SJSA1 (cell line): Measurements from ENCODE around the gene RWDD3. TPM values are rescaled to one million over a fixed set of nuclear protein-coding genes. Genes with fewer than 3 reads are reported as not detected.

Experiments
- DNase-seq, 2 experiments: peaks; one replicate each; pipeline ENCODE4 v3.0.0-alpha.2; 2015 to 2020; ENCODE audit warnings: low spot score in 2 of 2, low read depth in 1 of 2
- H3K27ac ChIP-seq: fragments of 250-450 bp; sonication (Bioruptor Pico); 2 replicates; pipeline ENCODE4 v1.5.1; 2020; ENCODE audit warnings: mild to moderate bottlenecking, moderate library complexity
- H3K27me3 ChIP-seq: fragments of 250-450 bp; sonication (Bioruptor Pico); replicated peaks from 2 replicates; pipeline ENCODE4 v1.5.1; 2020; ENCODE audit warnings: mild to moderate bottlenecking, moderate library complexity
- H3K36me3 ChIP-seq: fragments of 250-450 bp; sonication (Bioruptor Pico); 2 replicates; pipeline ENCODE4 v1.5.1; 2020; ENCODE audit warnings: mild to moderate bottlenecking
- H3K4me1 ChIP-seq: fragments of 250-450 bp; sonication (Bioruptor Pico); replicated peaks from 2 replicates; pipeline ENCODE4 v1.6.1; 2021; ENCODE audit warnings: mild to moderate bottlenecking
- H3K4me3 ChIP-seq: fragments of 250-450 bp; sonication (Bioruptor Pico); 2 replicates; pipeline ENCODE4 v1.5.1; 2020; ENCODE audit warnings: mild to moderate bottlenecking
- H3K9me3 ChIP-seq: fragments of 250-450 bp; sonication (Bioruptor Pico); replicated peaks from 2 replicates; pipeline ENCODE4 v1.5.1; 2020; ENCODE audit warnings: mild to moderate bottlenecking
- total RNA-seq: library from RNA; depleted of rRNA; stranded (reverse); fragments of >200 nt; shearing (Covaris generic); gene quantifications from 2 replicates; pipeline ENCODE4 v1.2.3, GENCODE V29; 2014; rRNA removed

The RWDD3 gene, protein sequence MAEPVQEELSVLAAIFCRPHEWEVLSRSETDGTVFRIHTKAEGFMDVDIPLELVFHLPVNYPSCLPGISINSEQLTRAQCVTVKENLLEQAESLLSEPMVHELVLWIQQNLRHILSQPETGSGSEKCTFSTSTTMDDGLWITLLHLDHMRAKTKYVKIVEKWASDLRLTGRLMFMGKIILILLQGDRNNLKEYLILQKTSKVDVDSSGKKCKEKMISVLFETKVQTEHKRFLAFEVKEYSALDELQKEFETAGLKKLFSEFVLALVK
- total RNA-seq, result 14.4 and 17.8 TPM in 2 replicates

DNA sequence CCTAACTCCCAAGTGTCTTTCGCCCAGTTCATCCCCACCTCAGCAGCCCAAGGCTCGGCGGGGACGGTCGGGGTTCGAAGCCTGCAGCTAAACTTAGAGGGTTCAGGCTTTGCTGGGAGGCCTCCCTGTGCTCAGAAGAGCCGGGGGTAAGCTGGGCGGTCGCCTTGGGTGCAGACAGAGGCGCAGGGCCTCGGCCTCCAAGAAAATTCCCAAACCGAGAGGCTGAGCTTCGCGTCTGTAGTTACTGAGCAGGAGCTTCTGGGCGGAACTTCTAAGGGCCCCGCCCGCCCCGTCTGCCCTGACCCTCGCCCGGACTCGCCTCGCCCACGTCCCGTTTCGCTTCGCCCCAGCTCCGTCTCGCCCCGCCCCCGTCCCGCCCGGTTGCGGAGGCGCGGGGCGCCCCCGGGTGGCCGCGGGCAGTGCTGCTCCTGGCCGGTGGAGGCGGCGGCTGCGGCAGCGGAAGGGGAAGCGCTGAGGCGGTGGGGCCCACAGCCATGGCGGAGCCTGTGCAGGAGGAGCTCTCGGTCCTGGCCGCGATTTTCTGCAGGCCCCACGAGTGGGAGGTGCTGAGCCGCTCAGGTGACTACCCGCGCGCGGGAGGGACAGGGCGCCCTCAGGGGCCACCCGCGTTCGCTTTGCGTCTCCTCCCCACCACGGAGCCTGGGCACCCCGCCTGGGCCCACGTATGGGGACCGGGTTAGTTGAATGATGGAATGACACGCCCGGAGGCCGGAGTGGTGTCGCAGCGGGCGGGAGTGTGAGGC lies at the start of gene RWDD3:
RWDD3 (plus strand) TSS at position 474 of the 764 bp plus-strand sequence; CDS start at position 495, 21 bp downstream.
- Histone ChIP-seq H3K4me1 (peaks cover 16% of the 10 kb centered on the region), H3K9me3 (no peaks in the 10 kb centered on the region), H3K36me3 (peaks cover 8% of the 10 kb centered on the region), H3K27me3 (no peaks in the 10 kb centered on the region), H3K27ac (peak within 1 kb of the TSS; percentile 74), H3K4me3 (peak within 1 kb of the TSS; percentile 94)
- DNase-seq, result peak; percentile 93 to 94

DNA sequence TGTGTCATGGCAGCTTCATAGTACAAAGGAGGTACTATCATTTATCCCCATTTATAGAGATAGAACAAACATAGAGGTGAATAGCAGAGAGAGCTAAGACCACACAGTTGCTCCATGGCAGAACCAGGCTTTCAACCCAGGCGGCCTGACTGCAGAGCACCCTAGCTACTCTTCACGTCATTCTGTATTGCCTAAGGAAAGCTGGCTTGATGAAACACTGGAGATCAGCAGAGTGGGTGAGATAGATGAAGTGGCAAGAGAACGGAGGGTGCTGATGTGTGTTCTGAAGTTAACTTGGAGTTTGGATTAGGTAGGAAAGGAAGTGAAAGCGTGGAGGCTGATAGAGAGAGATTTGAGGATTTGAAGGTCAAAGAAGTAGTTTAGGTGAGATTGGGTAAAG lies 47.9 kb upstream of the RWDD3 start:
- H3K9me3 ChIP-seq, result no peaks in the 10 kb centered on the region

DNA sequence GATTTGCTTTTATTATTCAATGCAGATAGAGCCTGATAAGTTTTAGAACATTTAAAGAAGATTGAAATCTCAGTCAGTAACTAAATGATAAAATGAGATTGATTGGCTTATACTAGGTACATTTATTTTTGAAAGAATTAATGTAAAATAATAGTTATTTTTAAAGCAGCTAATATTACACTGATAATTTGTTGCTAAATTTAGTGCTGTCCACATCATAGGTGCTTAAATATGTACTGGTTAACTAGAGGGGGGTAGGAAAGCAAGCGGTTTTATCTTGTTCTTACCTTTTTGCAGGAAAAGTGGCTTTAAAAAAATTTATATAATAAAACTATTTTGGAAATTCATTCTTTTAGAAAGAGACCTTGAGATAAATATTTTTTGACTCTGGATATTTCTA lies 40.4 kb upstream of the RWDD3 start:
- H3K27me3 ChIP-seq, result no peaks in the 10 kb centered on the region
- H3K36me3 ChIP-seq, result no peaks in the 10 kb centered on the region
- no peak overlapping the region for H3K27ac ChIP-seq
- H3K9me3 ChIP-seq, result no peaks in the 10 kb centered on the region
- no peak for DNase-seq
- no peak overlapping the region for H3K4me3 ChIP-seq
- H3K4me1 ChIP-seq, result no peaks in the 10 kb centered on the region

More for the DNA sequence above, 47.9 kb upstream of the RWDD3 start:
- Histone ChIP-seq H3K36me3 (no peaks in the 10 kb centered on the region), H3K4me3 (no peak overlapping the region), H3K27ac (no peak overlapping the region), H3K27me3 (no peaks in the 10 kb centered on the region), H3K4me1 (no peaks in the 10 kb centered on the region)
- DNase-seq, result no peak

DNA sequence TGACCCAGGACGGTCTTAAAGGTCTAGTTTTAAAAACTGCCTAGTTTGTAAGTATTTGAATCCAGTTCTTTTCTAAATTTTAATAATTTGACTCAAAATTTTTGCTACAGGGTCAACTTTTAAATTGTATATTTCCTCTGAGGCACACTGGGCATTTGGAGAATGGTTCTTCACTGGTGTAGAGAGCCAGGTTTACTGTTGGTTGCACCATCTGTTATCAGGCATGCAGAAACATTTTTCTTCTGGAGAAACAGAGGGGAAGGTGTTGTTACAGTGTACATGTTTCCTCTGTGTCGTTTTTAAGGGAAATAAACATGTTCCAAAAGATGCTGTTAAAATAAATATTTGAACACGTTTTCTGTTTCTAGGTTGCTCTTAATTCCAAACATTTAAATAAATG lies 39.0 kb upstream of the RWDD3 start:
- H3K4me1 ChIP-seq, result no peaks in the 10 kb centered on the region
- H3K9me3 ChIP-seq, result no peaks in the 10 kb centered on the region
- H3K27ac ChIP-seq, result no peak overlapping the region
- DNase-seq, result no peak
- H3K4me3 ChIP-seq, result no peak overlapping the region
- H3K27me3 ChIP-seq, result no peaks in the 10 kb centered on the region
- no peaks in the 10 kb centered on the region for H3K36me3 ChIP-seq

DNA sequence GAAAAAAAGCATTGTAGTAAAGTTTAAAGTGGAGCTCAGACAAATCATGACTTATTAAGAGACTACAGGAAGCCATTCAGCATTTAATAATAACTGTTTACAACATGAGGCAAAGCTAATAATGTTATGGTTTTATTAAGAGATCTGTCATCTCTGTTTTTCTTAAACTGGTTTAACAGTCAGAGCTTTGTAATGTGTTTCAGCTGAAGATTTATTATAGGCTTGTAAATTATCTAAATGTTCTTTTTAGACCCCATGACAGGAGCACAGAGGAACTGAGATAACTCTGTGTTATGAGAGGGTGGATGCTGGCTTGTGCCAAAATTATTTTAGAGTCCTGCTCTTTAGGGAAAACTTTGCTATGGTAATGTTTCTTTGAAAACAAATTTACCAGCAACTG lies 38.0 kb upstream of the RWDD3 start:
- H3K4me1 ChIP-seq, result no peaks in the 10 kb centered on the region
- no peaks in the 10 kb centered on the region for H3K27me3 ChIP-seq
- no peak overlapping the region for H3K4me3 ChIP-seq
- no peaks in the 10 kb centered on the region for H3K9me3 ChIP-seq
- no peak for DNase-seq
- no peaks in the 10 kb centered on the region for H3K36me3 ChIP-seq
- H3K27ac ChIP-seq, result no peak overlapping the region

DNA sequence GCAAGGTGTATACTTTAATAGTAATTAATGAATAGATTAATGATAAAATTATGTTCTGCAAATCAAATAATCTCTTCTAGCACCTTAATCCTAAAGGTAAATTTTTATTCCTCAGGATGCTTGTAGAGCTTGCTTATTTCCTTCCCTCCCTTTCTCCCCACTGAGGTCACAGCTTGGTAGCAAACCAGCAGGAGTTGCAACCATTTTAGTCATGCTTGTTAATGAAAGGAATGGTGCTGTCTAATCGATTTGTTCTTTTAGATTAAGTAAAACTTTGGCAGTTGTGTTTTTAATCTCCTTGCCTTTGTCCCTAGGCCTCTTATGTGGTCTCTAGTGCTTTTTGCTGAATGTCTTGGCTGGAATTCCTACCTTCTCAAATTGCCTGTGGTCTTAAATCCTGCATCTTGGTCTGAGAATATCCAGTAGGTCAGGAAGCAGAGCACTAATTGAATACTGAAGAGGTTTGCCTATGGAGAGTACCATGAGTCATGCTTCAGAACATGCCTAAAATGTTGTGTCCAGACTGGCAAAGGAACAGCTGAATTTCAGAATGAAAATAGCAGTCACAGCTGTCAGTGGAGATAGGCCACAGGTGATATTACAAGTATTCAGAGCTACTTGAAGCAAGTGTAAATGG lies 36.3 kb upstream of the RWDD3 start:
- no peaks in the 10 kb centered on the region for H3K27me3 ChIP-seq
- no peak overlapping the region for H3K4me3 ChIP-seq
- no peaks in the 10 kb centered on the region for H3K36me3 ChIP-seq
- H3K9me3 ChIP-seq, result no peaks in the 10 kb centered on the region
- DNase-seq, result no peak
- no peaks in the 10 kb centered on the region for H3K4me1 ChIP-seq
- H3K27ac ChIP-seq, result no peak overlapping the region

DNA sequence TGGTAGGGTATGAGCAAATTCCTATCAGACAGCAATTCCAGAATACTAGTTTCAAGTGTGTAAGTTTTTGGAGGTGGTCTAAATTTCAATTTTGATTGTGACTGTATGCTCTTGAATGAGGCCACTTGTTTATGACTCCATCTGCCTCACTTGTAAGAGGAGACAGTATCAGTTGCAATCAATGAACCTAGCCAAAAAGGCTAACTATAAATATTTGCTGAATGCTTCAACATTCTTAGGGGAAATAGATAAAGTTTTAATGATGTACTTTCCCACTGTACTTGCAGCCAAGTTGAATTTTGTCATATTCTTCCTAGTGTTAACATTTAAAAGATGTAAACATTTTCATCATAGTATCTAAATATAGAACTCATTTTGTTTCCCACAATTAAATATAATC lies 32.1 kb upstream of the RWDD3 start:
- Histone ChIP-seq H3K27me3 (no peaks in the 10 kb centered on the region), H3K9me3 (no peaks in the 10 kb centered on the region), H3K4me3 (no peak overlapping the region), H3K36me3 (no peaks in the 10 kb centered on the region), H3K4me1 (no peaks in the 10 kb centered on the region), H3K27ac (no peak overlapping the region)
- DNase-seq, result no peak

DNA sequence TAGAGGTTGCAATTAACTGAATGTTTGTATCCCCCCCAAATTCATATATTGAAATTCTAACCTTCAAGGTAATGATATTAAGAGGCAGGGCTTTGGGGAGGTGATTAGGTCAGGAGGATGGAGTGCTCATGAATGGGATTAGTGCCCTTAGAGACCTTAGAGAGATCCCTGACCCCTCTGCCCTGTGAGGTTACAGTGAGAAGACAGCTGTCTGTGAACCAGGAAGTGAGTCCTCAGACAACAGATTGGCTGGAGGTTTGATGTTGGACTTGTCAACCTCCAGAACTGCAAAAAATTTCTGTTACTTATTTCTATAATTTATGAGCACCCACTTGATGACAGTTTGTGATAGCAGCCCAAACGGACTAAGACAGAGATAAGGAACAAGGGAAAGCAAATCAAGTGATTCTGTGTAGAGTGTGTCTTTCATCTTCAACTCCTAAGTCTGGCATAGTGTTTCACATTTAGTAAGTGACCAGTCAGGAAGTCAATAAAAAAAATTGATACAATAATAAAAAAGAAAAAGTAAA lies 30.0 kb upstream of the RWDD3 start:
- no peaks in the 10 kb centered on the region for H3K36me3 ChIP-seq
- no peak for DNase-seq
- H3K4me3 ChIP-seq, result no peak overlapping the region
- H3K4me1 ChIP-seq, result no peaks in the 10 kb centered on the region
- no peaks in the 10 kb centered on the region for H3K9me3 ChIP-seq
- no peak overlapping the region for H3K27ac ChIP-seq
- H3K27me3 ChIP-seq, result no peaks in the 10 kb centered on the region

DNA sequence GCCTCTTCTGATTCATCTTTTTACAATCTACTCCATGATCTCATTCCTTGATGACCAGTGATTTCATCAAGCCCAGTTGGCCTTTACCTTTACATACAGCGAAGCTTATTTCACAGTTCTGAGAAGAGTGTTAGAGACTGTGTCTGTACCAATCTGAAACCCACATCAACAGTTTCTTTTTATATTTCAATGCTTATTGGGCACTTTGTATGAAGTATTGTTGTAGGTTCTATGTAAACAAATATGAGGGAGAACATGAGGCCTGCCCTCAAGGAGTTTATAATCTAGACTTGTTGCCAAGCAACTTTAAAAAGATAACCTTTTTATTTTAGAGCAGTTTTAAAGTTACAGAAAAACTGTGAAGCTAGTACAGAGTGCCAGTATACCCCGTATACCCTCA lies 27.5 kb upstream of the RWDD3 start:
- DNase-seq, result no peak
- Histone ChIP-seq H3K36me3 (no peaks in the 10 kb centered on the region), H3K4me1 (no peaks in the 10 kb centered on the region), H3K27ac (no peak overlapping the region), H3K27me3 (no peaks in the 10 kb centered on the region), H3K4me3 (no peak overlapping the region), H3K9me3 (no peaks in the 10 kb centered on the region)

DNA sequence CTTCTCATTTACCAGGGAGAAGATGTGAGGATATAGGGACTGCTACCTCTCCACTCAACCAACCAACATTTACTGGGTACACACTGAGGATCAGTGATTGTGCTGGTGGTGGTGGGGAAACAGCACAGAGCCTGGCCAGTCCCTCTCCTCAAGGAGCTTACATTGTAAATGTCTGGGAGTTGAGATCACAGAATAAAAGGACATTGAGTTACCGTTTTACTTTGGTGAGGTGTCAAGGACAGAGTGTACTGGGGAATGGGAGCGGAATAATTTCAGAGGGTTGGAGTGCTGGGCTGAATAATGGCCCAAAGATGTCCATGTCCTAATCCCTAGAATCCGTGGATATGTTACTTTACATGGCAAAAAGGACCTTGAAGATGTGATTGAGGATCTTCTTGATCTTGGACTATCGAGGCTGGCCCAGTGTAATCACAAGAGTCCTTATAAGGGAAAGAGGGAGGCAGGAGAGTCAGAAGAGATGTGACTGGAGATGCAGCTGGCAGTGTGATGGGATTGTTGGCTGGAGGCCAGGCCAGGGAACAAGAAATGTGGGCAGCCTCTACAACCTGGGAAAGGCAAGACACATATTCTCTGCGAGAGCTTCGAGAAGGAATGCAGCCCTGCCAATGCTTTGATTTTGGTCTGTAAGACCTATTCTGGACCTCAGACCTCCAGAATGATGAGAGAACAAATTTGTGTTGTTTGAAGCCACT lies 26.6 kb upstream of the RWDD3 start:
- H3K4me1 ChIP-seq, result no peaks in the 10 kb centered on the region
- no peaks in the 10 kb centered on the region for H3K27me3 ChIP-seq
- no peak overlapping the region for H3K27ac ChIP-seq
- no peak overlapping the region for H3K4me3 ChIP-seq
- no peaks in the 10 kb centered on the region for H3K36me3 ChIP-seq
- no peaks in the 10 kb centered on the region for H3K9me3 ChIP-seq
- DNase-seq, result no peak

DNA sequence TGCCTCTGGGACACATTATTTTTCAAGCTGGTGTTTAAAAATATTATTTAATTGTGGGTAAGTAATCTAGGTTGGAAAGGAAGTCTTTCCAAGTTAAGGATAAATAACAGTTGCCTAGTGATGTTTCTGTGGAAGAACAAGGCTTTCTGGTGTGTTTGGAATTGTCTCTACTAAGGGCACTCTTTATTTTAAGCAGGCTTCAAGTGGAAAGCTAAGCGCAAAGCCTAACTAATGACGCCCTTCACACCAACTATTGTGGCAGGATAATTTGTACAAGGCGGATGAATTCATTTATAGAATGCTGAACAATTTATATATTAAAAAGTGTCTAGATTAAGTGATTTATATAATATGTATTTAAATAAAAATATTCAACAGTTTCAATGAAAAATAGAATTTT lies 25.1 kb upstream of the RWDD3 start:
- DNase-seq, result no peak
- Histone ChIP-seq H3K4me1 (no peaks in the 10 kb centered on the region), H3K4me3 (no peak overlapping the region), H3K27ac (no peak overlapping the region), H3K27me3 (no peaks in the 10 kb centered on the region), H3K9me3 (no peaks in the 10 kb centered on the region), H3K36me3 (no peaks in the 10 kb centered on the region)

DNA sequence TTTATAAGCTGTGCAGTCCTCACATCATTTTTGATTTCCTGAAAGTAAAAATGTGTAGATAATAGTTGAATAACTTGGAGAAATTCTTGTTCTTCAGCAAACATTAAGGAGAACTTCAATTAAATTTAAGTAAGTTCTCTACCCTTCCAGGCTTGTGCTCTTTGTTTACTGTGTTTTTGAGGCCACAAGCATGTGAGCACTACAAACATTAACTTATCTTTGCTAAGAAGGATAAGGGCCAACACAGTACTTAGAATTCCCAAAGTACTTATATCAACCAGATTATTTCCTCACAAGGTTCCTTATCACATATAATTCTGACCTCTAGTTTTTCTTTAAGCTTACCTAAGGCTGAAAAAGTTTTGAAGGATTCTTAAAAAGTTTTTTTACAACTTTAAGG lies 24.7 kb upstream of the RWDD3 start:
- H3K27ac ChIP-seq, result no peak overlapping the region
- H3K36me3 ChIP-seq, result no peaks in the 10 kb centered on the region
- DNase-seq, result no peak
- no peaks in the 10 kb centered on the region for H3K27me3 ChIP-seq
- H3K9me3 ChIP-seq, result no peaks in the 10 kb centered on the region
- H3K4me3 ChIP-seq, result no peak overlapping the region
- H3K4me1 ChIP-seq, result no peaks in the 10 kb centered on the region

DNA sequence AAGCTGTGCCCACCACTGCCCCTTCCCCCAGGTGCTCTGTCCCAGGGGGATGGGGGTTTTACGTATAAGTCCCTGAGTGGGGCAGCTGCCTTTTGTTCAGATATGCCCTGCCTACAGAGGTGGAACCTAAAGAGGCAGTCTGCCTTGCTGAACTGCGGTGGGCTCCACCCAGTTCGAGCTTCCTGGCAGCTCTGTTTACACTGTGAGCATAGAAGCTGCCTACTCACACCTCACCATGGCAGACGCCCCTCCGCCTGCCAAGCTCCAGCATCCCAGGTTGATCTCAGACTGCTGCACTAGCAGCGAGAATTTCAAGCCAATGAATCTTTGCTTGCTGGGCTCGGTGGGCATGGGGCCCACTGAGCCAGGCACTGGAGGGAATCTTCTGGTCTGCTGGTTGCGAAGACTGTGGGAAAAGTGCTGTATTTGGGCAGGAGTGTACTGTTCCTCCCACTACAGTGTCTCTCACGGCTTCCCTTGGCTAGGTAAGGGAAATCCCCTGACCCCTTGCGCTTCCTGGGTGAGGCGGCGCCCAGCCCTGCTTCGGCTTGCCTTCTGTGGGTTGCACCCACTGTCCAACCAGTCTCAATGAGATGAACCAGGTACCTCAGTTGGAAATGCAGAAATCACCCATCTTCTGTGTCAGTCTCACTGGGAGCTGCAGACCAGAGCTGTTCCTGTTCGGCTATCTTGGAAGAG lies 17.6 kb upstream of the RWDD3 start:
- no peak overlapping the region for H3K4me3 ChIP-seq
- H3K27me3 ChIP-seq, result no peaks in the 10 kb centered on the region
- DNase-seq, result no peak
- H3K4me1 ChIP-seq, result no peaks in the 10 kb centered on the region
- no peaks in the 10 kb centered on the region for H3K9me3 ChIP-seq
- H3K36me3 ChIP-seq, result no peaks in the 10 kb centered on the region
- no peak overlapping the region for H3K27ac ChIP-seq
